Stomach smooth muscle (tissue), 2 donors: ENCODE measurements around the gene CAMKV.
A peak's percentile ranks its signal among the peaks of the same experiment; 100 is the strongest.

Experiments
- H3K27ac ChIP-seq: one replicate; pipeline ENCODE4 v1.7.0; 2013; ENCODE audit warnings: mild to moderate bottlenecking, low read length, inconsistent platforms
- H3K27me3 ChIP-seq, 2 donors: one replicate each; pipeline ENCODE4 v1.7.0; 2013; ENCODE audit warnings: low read length in 2 of 2; ENCODE audit not compliant: insufficient read depth in 2 of 2, control insufficient read depth in 1 of 2
- H3K36me3 ChIP-seq, 2 donors: one replicate each; pipeline ENCODE4 v1.7.0; 2013; ENCODE audit warnings: low read length in 2 of 2; ENCODE audit not compliant: control insufficient read depth in 2 of 2, insufficient read depth in 2 of 2
- H3K4me1 ChIP-seq: one replicate; pipeline ENCODE4 v1.7.0; 2013; ENCODE audit warnings: low read length; ENCODE audit not compliant: control insufficient read depth, insufficient read depth
- H3K4me3 ChIP-seq, 2 donors: one replicate each; pipeline ENCODE4 v1.7.0; 2013; ENCODE audit warnings: low read length in 2 of 2
- H3K9ac ChIP-seq, 2 donors: one replicate each; pipeline ENCODE4 v1.7.0; 2013; ENCODE audit warnings: low read length in 2 of 2, mild to moderate bottlenecking in 1 of 2
- H3K9me3 ChIP-seq, 2 donors: one replicate each; pipeline ENCODE4 v1.7.0; 2013; ENCODE audit warnings: low read length in 2 of 2; ENCODE audit not compliant: control insufficient read depth in 2 of 2
- donor health status: healthy.
- donor health status: Pancreatic carcinoma.

CAMKV gene

GRCh38 chr3:49871531-49872153 lies 1.9 kb upstream of the CAMKV start:
- H3K27me3 ChIP-seq = peaks cover 32 to 40% of the 10 kb centered on the region in 2 donors

DNA sequence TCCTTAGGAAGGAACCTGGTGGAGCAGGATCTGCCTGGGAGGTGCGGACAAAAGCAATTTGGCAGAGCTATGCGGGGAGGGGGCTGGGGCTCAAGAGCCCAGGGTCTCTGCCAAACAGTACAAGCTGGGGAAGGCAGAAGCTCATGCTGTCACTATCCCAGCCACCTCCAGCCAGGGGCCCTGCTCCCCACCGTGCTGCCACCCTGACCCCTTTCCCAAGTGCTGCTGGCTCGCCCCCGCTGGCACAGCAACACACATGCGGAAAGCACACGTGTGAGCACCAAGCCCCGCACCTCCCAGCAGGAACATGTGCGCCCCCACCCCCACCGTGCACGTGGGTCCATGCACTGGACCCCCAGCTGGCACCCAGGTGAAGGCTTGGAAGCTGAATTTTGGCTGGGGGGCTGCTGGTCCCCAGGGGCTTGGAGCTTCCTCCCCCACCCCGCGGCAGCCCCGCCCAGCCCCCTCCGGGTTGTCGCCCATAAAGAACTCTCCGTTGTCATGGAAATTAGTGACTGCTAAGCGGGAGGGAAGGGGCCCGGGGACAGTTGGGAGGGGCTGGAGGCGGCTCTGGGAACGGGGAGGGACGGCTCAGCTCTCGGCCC lies 742 bp downstream of the CAMKV start:
- Histone ChIP-seq H3K36me3 (no peaks in the 10 kb centered on the region), H3K4me3 (peak overlapping the region in 1 of 2 donors; percentile 54), H3K27ac (no peak overlapping the region), H3K9me3 (no peaks in the 10 kb centered on the region), H3K9ac (no peak overlapping the region), H3K4me1 (peaks cover 10% of the 10 kb centered on the region), H3K27me3 (peaks cover 39 to 40% of the 10 kb centered on the region in 2 donors)

More at GRCh38 chr3:49871531-49872153, 1.9 kb upstream of the CAMKV start:
- no peaks in the 10 kb centered on the region for H3K9me3 ChIP-seq
- H3K36me3 ChIP-seq = no peaks in the 10 kb centered on the region
- H3K27ac ChIP-seq = no peak overlapping the region
- H3K4me1 ChIP-seq = peaks cover 10% of the 10 kb centered on the region
- no peak overlapping the region for H3K9ac ChIP-seq
- no peak overlapping the region for H3K4me3 ChIP-seq

DNA sequence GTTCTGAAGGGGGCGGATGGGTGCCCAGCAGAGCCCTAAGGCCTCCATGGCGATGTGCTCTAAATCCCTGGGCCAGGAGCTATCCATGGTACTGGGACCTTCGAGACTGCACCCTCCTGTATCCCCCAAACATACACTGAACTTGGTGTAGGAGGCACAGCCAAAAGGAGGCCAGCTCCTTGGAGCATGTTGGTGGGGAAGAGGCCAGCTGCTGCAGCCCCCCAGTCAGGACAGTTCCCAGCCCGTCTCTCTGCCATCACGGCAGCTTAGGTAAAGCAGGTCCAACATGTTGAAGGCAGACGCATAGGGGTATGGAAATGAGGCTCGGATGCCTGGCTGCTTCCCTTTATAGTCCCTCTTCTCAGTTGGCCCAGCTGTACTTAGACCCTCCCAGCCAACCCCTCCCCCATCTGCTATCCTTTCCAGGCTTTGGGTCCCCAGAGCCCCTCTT lies 1.8 kb downstream of the CAMKV start:
- no peak overlapping the region for H3K27ac ChIP-seq
- H3K9ac ChIP-seq = no peak overlapping the region
- H3K27me3 ChIP-seq = peaks cover 41 to 42% of the 10 kb centered on the region in 2 donors

DNA sequence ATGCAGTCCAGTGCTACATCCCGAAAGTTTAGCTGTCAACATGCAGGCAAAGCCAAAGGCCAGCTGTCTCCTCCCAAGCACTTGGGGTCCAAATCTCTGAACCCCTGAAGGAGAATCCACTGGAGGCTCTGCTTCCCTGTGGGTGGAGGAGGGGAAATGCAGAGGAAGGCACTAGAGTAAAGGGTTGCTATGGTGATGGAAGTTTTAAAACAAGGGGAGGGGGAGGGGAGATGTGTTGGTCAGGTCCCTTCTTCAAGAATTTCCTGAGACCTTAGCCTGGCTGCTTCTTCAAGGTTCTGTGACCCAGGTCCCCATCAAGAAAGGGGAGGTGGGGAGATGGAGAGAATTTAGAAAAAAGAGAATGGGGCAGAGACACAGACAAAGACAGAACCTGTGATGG lies 2.3 kb downstream of the CAMKV start:
- Histone ChIP-seq H3K27me3 (peaks cover 41 to 42% of the 10 kb centered on the region in 2 donors), H3K9me3 (no peaks in the 10 kb centered on the region)

More for the DNA sequence above, 1.8 kb downstream of the CAMKV start:
- Histone ChIP-seq H3K4me3 (no peak overlapping the region), H3K4me1 (peaks cover 10% of the 10 kb centered on the region), H3K36me3 (no peaks in the 10 kb centered on the region), H3K9me3 (no peaks in the 10 kb centered on the region)

GRCh38 chr3:49865198-49865784 lies 4.4 kb downstream of the CAMKV start:
- Histone ChIP-seq H3K27me3 (peaks cover 26 to 30% of the 10 kb centered on the region in 2 donors), H3K9me3 (no peaks in the 10 kb centered on the region), H3K9ac (no peak overlapping the region), H3K36me3 (no peaks in the 10 kb centered on the region), H3K4me1 (peaks cover 10% of the 10 kb centered on the region), H3K27ac (no peak overlapping the region), H3K4me3 (no peak overlapping the region)

More for the DNA sequence above, 2.3 kb downstream of the CAMKV start:
- H3K4me3 ChIP-seq = no peak overlapping the region
- peaks cover 10% of the 10 kb centered on the region for H3K4me1 ChIP-seq
- no peak overlapping the region for H3K9ac ChIP-seq
- H3K27ac ChIP-seq = no peak overlapping the region
- H3K36me3 ChIP-seq = no peaks in the 10 kb centered on the region

DNA sequence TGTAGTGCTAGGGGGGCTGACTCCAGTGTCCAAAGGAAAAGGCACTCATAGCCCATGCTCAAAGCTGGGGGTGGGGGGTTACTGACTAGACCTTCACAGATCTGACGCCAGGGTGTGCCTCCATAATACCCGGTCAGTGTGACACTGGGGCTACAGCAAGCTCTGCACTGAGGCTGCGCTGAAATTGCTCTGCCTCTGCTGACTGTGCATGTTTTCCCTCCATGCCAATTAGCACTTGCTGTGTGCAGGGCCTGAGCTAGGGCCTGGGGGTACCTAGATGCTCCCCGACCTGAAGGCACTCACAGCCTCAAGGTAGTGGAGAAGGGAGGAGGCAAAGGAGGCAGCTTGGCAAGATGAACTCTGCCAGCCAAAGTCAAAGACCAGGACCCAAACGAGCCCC lies 5.2 kb downstream of the CAMKV start:
- Histone ChIP-seq H3K9ac (no peak overlapping the region), H3K4me3 (no peak overlapping the region)

DNA sequence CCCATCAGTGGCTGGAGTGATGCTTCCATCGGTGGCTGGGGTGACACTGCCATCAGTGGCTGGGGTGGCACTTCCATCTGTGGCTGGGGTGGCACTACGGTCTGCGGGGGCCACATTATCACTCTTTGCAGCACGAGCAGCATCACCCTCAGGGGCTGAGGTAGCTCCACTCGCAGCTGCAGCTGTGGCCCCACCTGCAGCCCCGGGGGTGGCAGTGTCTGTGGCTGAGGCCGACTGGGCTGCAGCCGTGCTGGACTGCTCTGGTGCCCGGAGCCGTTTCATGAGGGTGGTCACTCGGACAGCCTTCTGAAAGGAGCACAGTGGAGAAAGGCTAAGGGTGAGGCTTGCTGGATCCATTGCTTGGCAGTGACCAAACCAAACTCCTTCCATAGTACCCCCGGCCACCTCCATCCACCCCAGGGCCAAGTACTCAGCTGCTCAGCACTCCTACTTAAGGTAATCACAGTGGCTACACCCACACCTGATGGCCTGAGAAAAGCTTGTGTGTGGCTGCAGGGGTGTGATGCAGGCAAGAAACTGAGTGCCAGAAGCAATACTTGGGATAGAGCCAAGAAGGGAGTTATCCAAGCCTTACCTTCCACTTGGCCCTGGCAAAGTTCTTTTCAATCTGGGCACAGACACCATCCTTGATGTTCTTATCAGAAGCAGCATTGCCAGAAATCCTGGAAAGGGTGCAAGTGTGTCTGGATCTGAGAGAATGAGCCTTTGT lies 10.0 kb downstream of the CAMKV start:
- Histone ChIP-seq H3K27ac (no peak overlapping the region), H3K36me3 (no peaks in the 10 kb centered on the region), H3K9ac (no peak overlapping the region), H3K9me3 (no peaks in the 10 kb centered on the region), H3K4me3 (no peak overlapping the region), H3K4me1 (peaks cover 15% of the 10 kb centered on the region), H3K27me3 (peaks cover 2 to 6% of the 10 kb centered on the region in 2 donors)

More for the DNA sequence above, 5.2 kb downstream of the CAMKV start:
- H3K27me3 ChIP-seq = peaks cover 20 to 25% of the 10 kb centered on the region in 2 donors
- peaks cover 4% of the 10 kb centered on the region for H3K4me1 ChIP-seq
- H3K27ac ChIP-seq = no peak overlapping the region
- no peaks in the 10 kb centered on the region for H3K9me3 ChIP-seq
- no peaks in the 10 kb centered on the region for H3K36me3 ChIP-seq

GRCh38 chr3:49856181-49857005 lies 13.3 kb downstream of the CAMKV start, which contains the start of gene TRAIP:
TRAIP (minus strand) TSS chr3:49856564; CDS start chr3:49856453, 111 bp downstream.
- Histone ChIP-seq H3K27ac (peak within 1 kb of the TSS; percentile 86), H3K4me1 (peaks cover 15% of the 10 kb centered on the region), H3K4me3 (peak within 1 kb of the TSS; percentile 74 to 84), H3K9me3 (no peaks in the 10 kb centered on the region), H3K27me3 (no peaks in the 10 kb centered on the region), H3K36me3 (no peaks in the 10 kb centered on the region), H3K9ac (peak within 1 kb of the TSS; percentile 59 to 79)

GRCh38 chr3:49855662-49856061 lies 14.0 kb downstream of the CAMKV start:
- H3K9ac ChIP-seq = no peak overlapping the region
- peaks cover 15% of the 10 kb centered on the region for H3K4me1 ChIP-seq
- no peaks in the 10 kb centered on the region for H3K36me3 ChIP-seq
- H3K9me3 ChIP-seq = no peaks in the 10 kb centered on the region
- H3K4me3 ChIP-seq = peak overlapping the region; percentile 54 to 84
- H3K27me3 ChIP-seq = no peaks in the 10 kb centered on the region
- no peak overlapping the region for H3K27ac ChIP-seq

DNA sequence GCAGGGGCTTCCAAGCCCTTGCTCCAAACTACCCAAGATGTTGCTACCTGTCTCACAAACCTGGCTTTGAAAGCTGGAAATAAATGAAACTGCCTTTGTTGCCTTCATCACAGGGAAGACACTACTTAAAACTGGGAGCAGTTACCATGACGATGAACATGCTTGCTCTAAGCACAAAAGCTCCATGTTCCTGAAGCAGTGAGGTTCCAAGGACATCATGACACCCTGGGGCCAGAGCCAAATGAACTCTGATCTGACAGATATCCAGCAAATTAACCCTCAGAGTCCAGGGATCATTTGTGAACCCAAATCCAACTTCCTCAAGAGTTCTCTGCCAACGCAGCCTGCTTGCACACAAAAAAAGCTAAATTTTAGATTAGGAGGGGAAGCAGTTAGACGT lies 24.0 kb downstream of the CAMKV start:
- H3K4me3 ChIP-seq = no peak overlapping the region
- no peaks in the 10 kb centered on the region for H3K27me3 ChIP-seq
- H3K9me3 ChIP-seq = no peaks in the 10 kb centered on the region
- no peak overlapping the region for H3K9ac ChIP-seq
- no peaks in the 10 kb centered on the region for H3K36me3 ChIP-seq
- no peak overlapping the region for H3K27ac ChIP-seq
- H3K4me1 ChIP-seq = peaks cover 4% of the 10 kb centered on the region
